ENCODE measurements around the gene ETFA.

ETFA gene

DNA sequence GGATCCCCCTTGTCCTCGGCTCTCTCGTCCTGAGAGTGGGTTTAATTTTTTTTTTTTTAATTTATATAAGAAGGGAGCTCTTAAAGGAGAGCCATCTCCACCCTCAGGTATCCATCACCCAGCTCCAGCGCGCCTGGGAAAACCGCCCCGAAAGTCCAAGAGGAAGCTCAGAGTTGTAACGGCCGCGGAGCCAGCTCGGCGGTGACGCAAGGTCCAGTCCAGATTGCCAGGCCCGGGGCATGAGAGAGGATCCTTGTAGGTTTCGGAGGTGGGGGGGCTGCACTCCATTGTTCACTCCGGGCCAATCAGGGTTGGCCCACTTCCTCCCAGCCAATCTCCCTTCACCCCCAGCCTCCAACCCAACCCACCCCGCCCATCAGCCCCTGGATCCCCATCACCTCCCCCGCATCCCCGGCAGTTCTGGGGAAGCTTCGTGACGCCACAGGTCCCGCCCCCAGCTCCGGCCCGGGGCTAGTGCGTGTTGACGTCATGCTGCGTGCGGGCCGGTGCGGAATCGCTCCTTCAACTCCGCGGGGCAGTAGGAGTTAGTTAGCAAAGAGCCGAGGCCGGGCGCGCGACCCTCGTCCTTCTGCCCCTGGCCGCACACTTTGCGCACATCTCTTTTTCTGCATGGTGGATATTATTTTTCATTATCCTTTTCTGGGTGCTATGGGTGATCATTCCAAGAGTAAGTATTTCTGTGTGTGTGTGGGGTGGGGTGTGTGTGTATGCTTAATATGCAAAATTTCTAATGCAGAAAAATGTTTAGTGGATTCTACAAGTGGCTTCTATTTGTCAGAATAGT lies 25.2 kb upstream of the ETFA start, which contains the start of gene ISL2 (continued):
- TF ChIP-seq SCRT2 (tag by site-specific recombination; IDR thresholded peaks at IDR 0.05): peak; percentile 87
- peak; percentile 97 for TF ChIP-seq ZBTB1 (tag by site-specific recombination; IDR thresholded peaks at IDR 0.05)
- TF ChIP-seq ZNF24 (tag by site-specific recombination; IDR thresholded peaks at IDR 0.05): peak; percentile 51; the same call in 1 of the 2 replicates
- TF ChIP-seq, protein P1, sequence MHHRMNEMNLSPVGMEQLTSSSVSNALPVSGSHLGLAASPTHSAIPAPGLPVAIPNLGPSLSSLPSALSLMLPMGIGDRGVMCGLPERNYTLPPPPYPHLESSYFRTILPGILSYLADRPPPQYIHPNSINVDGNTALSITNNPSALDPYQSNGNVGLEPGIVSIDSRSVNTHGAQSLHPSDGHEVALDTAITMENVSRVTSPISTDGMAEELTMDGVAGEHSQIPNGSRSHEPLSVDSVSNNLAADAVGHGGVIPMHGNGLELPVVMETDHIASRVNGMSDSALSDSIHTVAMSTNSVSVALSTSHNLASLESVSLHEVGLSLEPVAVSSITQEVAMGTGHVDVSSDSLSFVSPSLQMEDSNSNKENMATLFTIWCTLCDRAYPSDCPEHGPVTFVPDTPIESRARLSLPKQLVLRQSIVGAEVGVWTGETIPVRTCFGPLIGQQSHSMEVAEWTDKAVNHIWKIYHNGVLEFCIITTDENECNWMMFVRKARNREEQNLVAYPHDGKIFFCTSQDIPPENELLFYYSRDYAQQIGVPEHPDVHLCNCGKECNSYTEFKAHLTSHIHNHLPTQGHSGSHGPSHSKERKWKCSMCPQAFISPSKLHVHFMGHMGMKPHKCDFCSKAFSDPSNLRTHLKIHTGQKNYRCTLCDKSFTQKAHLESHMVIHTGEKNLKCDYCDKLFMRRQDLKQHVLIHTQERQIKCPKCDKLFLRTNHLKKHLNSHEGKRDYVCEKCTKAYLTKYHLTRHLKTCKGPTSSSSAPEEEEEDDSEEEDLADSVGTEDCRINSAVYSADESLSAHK (tag by site-specific recombination; IDR thresholded peaks at IDR 0.05): no peak
- no peak for TF ChIP-seq HOXC10 (CRISPR knock-in tag; IDR thresholded peaks at IDR 0.05)
- TF ChIP-seq SP2 (tag by site-specific recombination; IDR thresholded peaks at IDR 0.05): peak; percentile 96
- peak; percentile 88 for TF ChIP-seq ZFHX2 (tag by site-specific recombination; conservative IDR thresholded peaks at IDR 0.05)
- TF ChIP-seq ZFP3 (tag by site-specific recombination; IDR thresholded peaks at IDR 0.05; ENCODE audit: low read depth): peak; percentile 56
- peak; percentile 57; the same call in 1 of the 2 replicates for TF ChIP-seq HOXD13 (CRISPR knock-in tag; IDR thresholded peaks at IDR 0.05; ENCODE audit: borderline replicate concordance)
- 0 out of 2 replicates have a peak, but pooled peaks have one; percentile 55 for TF ChIP-seq ZNF184 (tag by site-specific recombination; IDR thresholded peaks at IDR 0.05)
- no peak for TF ChIP-seq ZNF610 (tag by site-specific recombination; IDR thresholded peaks at IDR 0.05; ENCODE audit: borderline replicate concordance)
- TF ChIP-seq ZNF174 (tag by site-specific recombination; IDR thresholded peaks at IDR 0.05): no peak
- TF ChIP-seq SCRT1 (tag by site-specific recombination; IDR thresholded peaks at IDR 0.05; ENCODE audit: borderline replicate concordance): peak; percentile 78
- peak; percentile 50; the same call in 1 of the 2 replicates for TF ChIP-seq ZNF501 (tag by site-specific recombination; IDR thresholded peaks at IDR 0.05)
- TF ChIP-seq, protein P2, sequence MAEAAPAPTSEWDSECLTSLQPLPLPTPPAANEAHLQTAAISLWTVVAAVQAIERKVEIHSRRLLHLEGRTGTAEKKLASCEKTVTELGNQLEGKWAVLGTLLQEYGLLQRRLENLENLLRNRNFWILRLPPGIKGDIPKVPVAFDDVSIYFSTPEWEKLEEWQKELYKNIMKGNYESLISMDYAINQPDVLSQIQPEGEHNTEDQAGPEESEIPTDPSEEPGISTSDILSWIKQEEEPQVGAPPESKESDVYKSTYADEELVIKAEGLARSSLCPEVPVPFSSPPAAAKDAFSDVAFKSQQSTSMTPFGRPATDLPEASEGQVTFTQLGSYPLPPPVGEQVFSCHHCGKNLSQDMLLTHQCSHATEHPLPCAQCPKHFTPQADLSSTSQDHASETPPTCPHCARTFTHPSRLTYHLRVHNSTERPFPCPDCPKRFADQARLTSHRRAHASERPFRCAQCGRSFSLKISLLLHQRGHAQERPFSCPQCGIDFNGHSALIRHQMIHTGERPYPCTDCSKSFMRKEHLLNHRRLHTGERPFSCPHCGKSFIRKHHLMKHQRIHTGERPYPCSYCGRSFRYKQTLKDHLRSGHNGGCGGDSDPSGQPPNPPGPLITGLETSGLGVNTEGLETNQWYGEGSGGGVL (tag by site-specific recombination; IDR thresholded peaks at IDR 0.05): peak; percentile 59
- TF ChIP-seq YY1 (tag by site-specific recombination; IDR thresholded peaks at IDR 0.05): peak; percentile 45; the same call in 1 of the 2 replicates
- peak; percentile 57 for TF ChIP-seq ZIC2 (tag by site-specific recombination; IDR thresholded peaks at IDR 0.05)
- no peak for TF ChIP-seq ZNF404 (tag by site-specific recombination; IDR thresholded peaks at IDR 0.05)
- peak; percentile 71 for TF ChIP-seq EGR2 (tag by site-specific recombination; IDR thresholded peaks at IDR 0.05; ENCODE audit: low read depth)
- 0 out of 2 replicates have a peak, but pooled peaks have one; percentile 8 for TF ChIP-seq ZNF324 (tag by site-specific recombination; IDR thresholded peaks at IDR 0.05)
- TF ChIP-seq, protein P3, sequence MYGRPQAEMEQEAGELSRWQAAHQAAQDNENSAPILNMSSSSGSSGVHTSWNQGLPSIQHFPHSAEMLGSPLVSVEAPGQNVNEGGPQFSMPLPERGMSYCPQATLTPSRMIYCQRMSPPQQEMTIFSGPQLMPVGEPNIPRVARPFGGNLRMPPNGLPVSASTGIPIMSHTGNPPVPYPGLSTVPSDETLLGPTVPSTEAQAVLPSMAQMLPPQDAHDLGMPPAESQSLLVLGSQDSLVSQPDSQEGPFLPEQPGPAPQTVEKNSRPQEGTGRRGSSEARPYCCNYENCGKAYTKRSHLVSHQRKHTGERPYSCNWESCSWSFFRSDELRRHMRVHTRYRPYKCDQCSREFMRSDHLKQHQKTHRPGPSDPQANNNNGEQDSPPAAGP (tag by site-specific recombination; IDR thresholded peaks at IDR 0.05): no peak
- peak; percentile 96 for TF ChIP-seq KLF10 (tag by site-specific recombination; IDR thresholded peaks at IDR 0.05)
- no peak for TF ChIP-seq GLI4 (tag by site-specific recombination; IDR thresholded peaks at IDR 0.05)
- peak; percentile 65 for TF ChIP-seq KLF1 (tag by site-specific recombination; IDR thresholded peaks at IDR 0.05)
- peak; percentile 70; the same call in 1 of the 2 replicates for TF ChIP-seq GFI1B (tag by site-specific recombination; IDR thresholded peaks at IDR 0.05)
- no peak for TF ChIP-seq ZNF473 (tag by site-specific recombination; IDR thresholded peaks at IDR 0.05)
- 0 out of 2 replicates have a peak, but pooled peaks have one; percentile 3 for TF ChIP-seq ZNF146 (tag by site-specific recombination; IDR thresholded peaks at IDR 0.05)
- TF ChIP-seq ZNF10 (tag by site-specific recombination; IDR thresholded peaks at IDR 0.05): peak; percentile 51
- peak; percentile 97 for TF ChIP-seq MZF1 (tag by site-specific recombination; IDR thresholded peaks at IDR 0.05; ENCODE audit: borderline replicate concordance)
- 0 out of 2 replicates have a peak, but pooled peaks have one; percentile 11 for TF ChIP-seq ZNF639 (tag by site-specific recombination; IDR thresholded peaks at IDR 0.05)
- peak; percentile 36 for TF ChIP-seq ZBTB8A (tag by site-specific recombination; IDR thresholded peaks at IDR 0.05)
- peak; percentile 99 for TF ChIP-seq ZBTB21 (tag by site-specific recombination; IDR thresholded peaks at IDR 0.05)
- peak; percentile 69; the same call in 1 of the 2 replicates for TF ChIP-seq KLF9 (tag by site-specific recombination; IDR thresholded peaks at IDR 0.05; ENCODE audit: low read depth)
- peak; percentile 60; the same call in 1 of the 2 replicates for TF ChIP-seq ZNF335 (tag by site-specific recombination; conservative IDR thresholded peaks at IDR 0.05)
- TF ChIP-seq ZEB2 (tag by site-specific recombination; IDR thresholded peaks at IDR 0.05): peak; percentile 70; the same call in 1 of the 2 replicates

Measured in HEK293 (cell line).